DOHH2 (cell line): ENCODE measurements around the gene SPSB4.

Experiments
- H3F3A ChIP-seq: fragments of 200-600 bp; sonication (generic), shearing (Covaris generic); 2 replicates; pipeline ENCODE4 v1.6.0; 2016; ENCODE audit warnings: antibody characterized with exemption, mild to moderate bottlenecking; ENCODE audit not compliant: control insufficient read depth, insufficient read depth
- H3K27ac ChIP-seq: fragments of 200-600 bp; sonication (generic); 2 replicates; pipeline ENCODE4 v1.5.1; 2014; ENCODE audit warnings: low read depth, mild to moderate bottlenecking, low read length, moderate library complexity
- H3K27me3 ChIP-seq: fragments of 200-600 bp; sonication (generic); 2 replicates; pipeline ENCODE4 v1.6.1; 2014; ENCODE audit warnings: mild to moderate bottlenecking, low read length, mixed read lengths; ENCODE audit not compliant: control insufficient read depth
- H3K36me3 ChIP-seq: fragments of 200-600 bp; sonication (generic); 2 replicates; pipeline ENCODE4 v1.6.1; 2014; ENCODE audit warnings: mild to moderate bottlenecking, low read length, moderate library complexity, mixed read lengths; ENCODE audit not compliant: control insufficient read depth
- H3K4me1 ChIP-seq: fragments of 200-600 bp; sonication (generic); 2 replicates; pipeline ENCODE4 v1.6.1; 2014; ENCODE audit warnings: mild to moderate bottlenecking, low read length, mixed read lengths; ENCODE audit not compliant: control insufficient read depth
- H3K4me2 ChIP-seq: fragments of 200-600 bp; sonication (generic); 2 replicates; pipeline ENCODE4 v1.6.0; 2014; ENCODE audit warnings: mild to moderate bottlenecking, low read length, moderate library complexity
- H3K4me3 ChIP-seq: fragments of 200-600 bp; sonication (generic); 2 replicates; pipeline ENCODE4 v1.5.1; 2014; ENCODE audit warnings: mild to moderate bottlenecking, low read length, mixed read lengths
- H3K79me2 ChIP-seq: fragments of 200-600 bp; sonication (generic); 2 replicates; pipeline ENCODE4 v1.6.1; 2014; ENCODE audit warnings: mild to moderate bottlenecking, low read length, mixed read lengths; ENCODE audit not compliant: control insufficient read depth
- H3K9me2 ChIP-seq: fragments of 200-600 bp; sonication (generic); replicated peaks from 2 replicates; pipeline ENCODE4 v1.6.1; 2014; ENCODE audit warnings: mild to moderate bottlenecking, low read length, mixed read lengths; ENCODE audit not compliant: control insufficient read depth
- H3K9me3 ChIP-seq: fragments of 200-600 bp; sonication (generic); 2 replicates; pipeline ENCODE4 v1.6.1; 2014; ENCODE audit warnings: antibody characterized with exemption, low read length, mixed read lengths; ENCODE audit not compliant: control insufficient read depth, insufficient read depth
- H4K20me1 ChIP-seq: fragments of 200-600 bp; sonication (generic); 2 replicates; pipeline ENCODE4 v1.6.0; 2014; ENCODE audit warnings: low read depth, mild to moderate bottlenecking, antibody characterized with exemption, low read length, moderate library complexity; ENCODE audit not compliant: control insufficient read depth, insufficient read depth
- CTCF ChIP-seq: fragments of 200-600 bp; sonication (generic); IDR thresholded peaks from one replicate; pipeline ENCODE4 v1.5.1; 2014; ENCODE audit warnings: antibody characterized with exemption, mild to moderate bottlenecking, low read depth, low read length; ENCODE audit not compliant: poor library complexity, severe bottlenecking
- EZH2phosphoT487 ChIP-seq: fragments of 200-600 bp; sonication (generic); IDR thresholded peaks from 2 replicates; pipeline ENCODE4 v1.6.1; 2017; ENCODE audit warnings: borderline replicate concordance, mild to moderate bottlenecking, antibody characterized with exemption, low read length, moderate library complexity, mixed read lengths

SPSB4 gene

GRCh38 chr3:141103067-141103466 lies 51.9 kb downstream of the SPSB4 start:
- H3K36me3 ChIP-seq: no peaks in the 10 kb centered on the region
- no peaks in the 10 kb centered on the region for H3K4me1 ChIP-seq
- no peak overlapping the region for H3K4me2 ChIP-seq
- no peaks in the 10 kb centered on the region for H3K9me2 ChIP-seq
- H3K27ac ChIP-seq: no peak overlapping the region
- no peaks in the 10 kb centered on the region for H3F3A ChIP-seq
- no peaks in the 10 kb centered on the region for H3K27me3 ChIP-seq
- TF ChIP-seq EZH2phosphoT487 (no peak), CTCF (no peak)
- no peaks in the 10 kb centered on the region for H4K20me1 ChIP-seq
- no peaks in the 10 kb centered on the region for H3K79me2 ChIP-seq
- no peak overlapping the region for H3K4me3 ChIP-seq
- H3K9me3 ChIP-seq: no peaks in the 10 kb centered on the region

- H3K9me3 ChIP-seq: no peaks in the 10 kb centered on the region
- no peaks in the 10 kb centered on the region for H3K79me2 ChIP-seq
- no peak overlapping the region for H3K4me2 ChIP-seq
- H3K4me1 ChIP-seq: no peaks in the 10 kb centered on the region
- H3K27me3 ChIP-seq: no peaks in the 10 kb centered on the region
- H3K36me3 ChIP-seq: no peaks in the 10 kb centered on the region
- H3F3A ChIP-seq: no peaks in the 10 kb centered on the region
- no peak overlapping the region for H3K4me3 ChIP-seq
- H3K27ac ChIP-seq: no peak overlapping the region
- H4K20me1 ChIP-seq: no peaks in the 10 kb centered on the region
- TF ChIP-seq EZH2phosphoT487: no peak
- TF ChIP-seq CTCF: no peak
- no peaks in the 10 kb centered on the region for H3K9me2 ChIP-seq
Measured at GRCh38 chr3:141103503-141103902, 52.4 kb downstream of the SPSB4 start.

- H3K4me2 ChIP-seq: no peak overlapping the region
- H3K4me3 ChIP-seq: no peak overlapping the region
- H3K4me1 ChIP-seq: no peaks in the 10 kb centered on the region
- no peaks in the 10 kb centered on the region for H4K20me1 ChIP-seq
- no peaks in the 10 kb centered on the region for H3K9me2 ChIP-seq
- H3K9me3 ChIP-seq: no peaks in the 10 kb centered on the region
- H3K27ac ChIP-seq: no peak overlapping the region
- TF ChIP-seq CTCF (no peak), EZH2phosphoT487 (no peak)
- H3K36me3 ChIP-seq: no peaks in the 10 kb centered on the region
- no peaks in the 10 kb centered on the region for H3F3A ChIP-seq
- no peaks in the 10 kb centered on the region for H3K79me2 ChIP-seq
- H3K27me3 ChIP-seq: no peaks in the 10 kb centered on the region
Measured at GRCh38 chr3:141104151-141104821, 53.1 kb downstream of the SPSB4 start.
